PC-3 (cell line): Measurements from ENCODE around the gene LGMN. TPM values are rescaled to one million over a fixed set of nuclear protein-coding genes. Genes with fewer than 3 reads are reported as not detected.

Experiments
- ATAC-seq: fragments of 200-7000 bp; cut with Tn5 transposase; 2 replicates; pipeline ENCODE4 v1.9.1; 2020; ENCODE audit warnings: mild to moderate bottlenecking, moderate library complexity
- BruUV-seq: library from RNA; stranded (reverse); fragments of 400-500 nt; replicated peaks from 2 replicates; lab custom pipeline; 2021; lab: Mats Ljungman, UMichigan
- CTCF ChIA-PET: fragments of 300-600 bp; sonication (Branson Sonifier 250); formaldehyde crosslinking; loops from one replicate; lab custom pipeline; 2022; ENCODE audit warnings: antibody characterized with exemption; lab: Charles Lee
- POLR2A ChIA-PET: fragments of 300-600 bp; sonication (Branson Sonifier 250); formaldehyde crosslinking; loops from one replicate; lab custom pipeline; 2022; ENCODE audit warnings: antibody characterized with exemption; ENCODE audit not compliant: unreplicated experiment; lab: Charles Lee
- DNase-seq: peaks from one replicate; pipeline ENCODE4 v3.0.0-alpha.2; 2015
- H2AFZ ChIP-seq: fragments of 300-600 bp; sonication (generic); 2 replicates; pipeline ENCODE4 v1.6.0; 2016; ENCODE audit warnings: antibody characterized with exemption, low read length
- H3F3A ChIP-seq: fragments of 300-600 bp; sonication (generic); one replicate; pipeline ENCODE4 v1.6.0; 2017; ENCODE audit warnings: antibody characterized with exemption, low read length, control low read depth, mild to moderate bottlenecking; ENCODE audit not compliant: unreplicated experiment
- H3K27ac ChIP-seq: fragments of 300-600 bp; sonication (generic); 2 replicates; pipeline ENCODE4 v1.5.1; 2016; ENCODE audit warnings: mild to moderate bottlenecking, low read length
- H3K27me3 ChIP-seq: fragments of 300-600 bp; sonication (generic); 2 replicates; pipeline ENCODE4 v1.6.1; 2016; ENCODE audit warnings: low read length, mixed read lengths
- H3K36me3 ChIP-seq: fragments of 300-600 bp; sonication (generic); 2 replicates; pipeline ENCODE4 v1.6.1; 2016; ENCODE audit warnings: low read depth, mixed run types, low read length, mixed read lengths
- H3K4me1 ChIP-seq: fragments of 300-600 bp; sonication (generic); 2 replicates; pipeline ENCODE4 v1.5.1; 2016; ENCODE audit warnings: low read length; ENCODE audit not compliant: insufficient read depth
- H3K4me2 ChIP-seq: fragments of 300-600 bp; sonication (generic); 2 replicates; pipeline ENCODE4 v1.6.0; 2016; ENCODE audit warnings: low read length
- H3K4me3 ChIP-seq: fragments of 300-600 bp; sonication (generic); 2 replicates; pipeline ENCODE4 v1.5.1; 2016; ENCODE audit warnings: mild to moderate bottlenecking, low read length, mixed read lengths
- H3K79me2 ChIP-seq: fragments of 300-600 bp; sonication (generic); 2 replicates; pipeline ENCODE4 v1.6.1; 2017; ENCODE audit warnings: low read length, mixed read lengths
- H3K9ac ChIP-seq: fragments of 300-600 bp; sonication (generic); 2 replicates; pipeline ENCODE4 v1.6.0; 2016; ENCODE audit warnings: mild to moderate bottlenecking, low read length
- H3K9me2 ChIP-seq: fragments of 300-600 bp; sonication (generic); replicated peaks from 2 replicates; pipeline ENCODE4 v1.6.1; 2016; ENCODE audit warnings: mixed run types, low read length, mixed read lengths
- H3K9me3 ChIP-seq: fragments of 300-600 bp; sonication (generic); 2 replicates; pipeline ENCODE4 v1.6.1; 2016; ENCODE audit warnings: low read length, mixed read lengths
- H4K20me1 ChIP-seq: fragments of 300-600 bp; sonication (generic); 2 replicates; pipeline ENCODE4 v1.6.1; 2016; ENCODE audit warnings: low read length, mixed read lengths
- EZH2 ChIP-seq: fragments of 300-600 bp; sonication (generic); IDR thresholded peaks from one replicate; pipeline ENCODE4 v1.6.1; 2017; ENCODE audit warnings: antibody characterized with exemption, mild to moderate bottlenecking, low read length; ENCODE audit not compliant: unreplicated experiment
- EZH2phosphoT487 ChIP-seq: fragments of 300-600 bp; sonication (generic); IDR thresholded peaks from 2 replicates; pipeline ENCODE4 v1.6.1; 2018; ENCODE audit warnings: mild to moderate bottlenecking, antibody characterized with exemption, low read length, borderline replicate concordance
- intact Hi-C: fragments of 100-400 bp; cut with micrococcal nuclease; formaldehyde crosslinking; loops from 2 replicates; pipeline ENCODE4 v1.9.0; 2023
- total RNA-seq: library from RNA; depleted of rRNA; stranded (reverse); fragments of >200 nt; gene quantifications from 2 replicates; pipeline ENCODE4 v1.2.3, GENCODE V29; 2014
- TF ChIP-seq, protein P1 (sequence below): fragments of 300-600 bp; sonication (generic); conservative IDR thresholded peaks from 2 replicates; pipeline ENCODE4 v1.5.1; 2017; ENCODE audit warnings: antibody characterized with exemption, low read depth, mild to moderate bottlenecking, low read length

Gene LGMN
- total RNA-seq, 1 experiment from 2014 or later = 46.8 TPM

DNA sequence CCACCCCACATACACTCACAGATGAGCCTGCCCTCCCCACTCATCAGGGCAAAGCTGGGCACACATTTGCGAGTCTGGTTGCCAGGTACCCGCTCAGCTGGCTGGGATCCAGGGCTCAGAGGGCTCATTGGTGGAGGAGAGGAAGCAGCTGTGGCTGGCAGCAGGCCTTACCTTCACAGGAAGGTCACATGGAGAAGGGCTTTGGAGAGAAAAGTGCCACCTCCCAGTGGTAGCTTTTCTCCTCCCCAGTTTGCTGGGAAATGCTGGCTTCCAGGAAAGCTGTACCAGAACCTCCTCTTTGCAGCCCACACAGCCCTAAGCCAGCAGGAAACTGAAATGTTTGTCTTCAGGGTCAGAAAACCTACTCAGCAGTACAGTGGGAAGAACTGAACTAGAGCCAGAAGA is 55.6 kb downstream of the LGMN start:
- Histone ChIP-seq H4K20me1 (no peaks in the 10 kb centered on the region), H3K9ac (no peak overlapping the region), H3K27ac (no peak overlapping the region), H3K9me2 (no peaks in the 10 kb centered on the region), H3K4me2 (0 out of 2 replicates have a peak overlapping the region, but pooled peaks have one; percentile 8), H2AFZ (no peak overlapping the region), H3K4me3 (no peak overlapping the region), H3K9me3 (no peaks in the 10 kb centered on the region), H3K27me3 (no peaks in the 10 kb centered on the region), H3K79me2 (no peaks in the 10 kb centered on the region), H3K4me1 (peaks cover 28% of the 10 kb centered on the region), H3K36me3 (no peaks in the 10 kb centered on the region), H3F3A (no peaks in the 10 kb centered on the region)
- CTCF ChIA-PET = interaction anchor here (0.5 to 0.6 kb wide), 2 partner anchors 107 to 539 kb away, joined by 3 read pairs; no protein-coding TSS in a partner anchor
- intact Hi-C loops = no loop called here
- no peak for TF ChIP-seq EZH2
- no peak for TF ChIP-seq EZH2phosphoT487
- TF ChIP-seq, protein P1, sequence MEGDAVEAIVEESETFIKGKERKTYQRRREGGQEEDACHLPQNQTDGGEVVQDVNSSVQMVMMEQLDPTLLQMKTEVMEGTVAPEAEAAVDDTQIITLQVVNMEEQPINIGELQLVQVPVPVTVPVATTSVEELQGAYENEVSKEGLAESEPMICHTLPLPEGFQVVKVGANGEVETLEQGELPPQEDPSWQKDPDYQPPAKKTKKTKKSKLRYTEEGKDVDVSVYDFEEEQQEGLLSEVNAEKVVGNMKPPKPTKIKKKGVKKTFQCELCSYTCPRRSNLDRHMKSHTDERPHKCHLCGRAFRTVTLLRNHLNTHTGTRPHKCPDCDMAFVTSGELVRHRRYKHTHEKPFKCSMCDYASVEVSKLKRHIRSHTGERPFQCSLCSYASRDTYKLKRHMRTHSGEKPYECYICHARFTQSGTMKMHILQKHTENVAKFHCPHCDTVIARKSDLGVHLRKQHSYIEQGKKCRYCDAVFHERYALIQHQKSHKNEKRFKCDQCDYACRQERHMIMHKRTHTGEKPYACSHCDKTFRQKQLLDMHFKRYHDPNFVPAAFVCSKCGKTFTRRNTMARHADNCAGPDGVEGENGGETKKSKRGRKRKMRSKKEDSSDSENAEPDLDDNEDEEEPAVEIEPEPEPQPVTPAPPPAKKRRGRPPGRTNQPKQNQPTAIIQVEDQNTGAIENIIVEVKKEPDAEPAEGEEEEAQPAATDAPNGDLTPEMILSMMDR = no peak
- DNase-seq (peak; percentile 60), ATAC-seq (peak; percentile 14)
- BruUV-seq = no TSS peak
- POLR2A ChIA-PET = interaction anchor here (0.6 kb wide), 1 partner anchor 309 kb away, joined by 3 read pairs; no protein-coding TSS in a partner anchor

DNA sequence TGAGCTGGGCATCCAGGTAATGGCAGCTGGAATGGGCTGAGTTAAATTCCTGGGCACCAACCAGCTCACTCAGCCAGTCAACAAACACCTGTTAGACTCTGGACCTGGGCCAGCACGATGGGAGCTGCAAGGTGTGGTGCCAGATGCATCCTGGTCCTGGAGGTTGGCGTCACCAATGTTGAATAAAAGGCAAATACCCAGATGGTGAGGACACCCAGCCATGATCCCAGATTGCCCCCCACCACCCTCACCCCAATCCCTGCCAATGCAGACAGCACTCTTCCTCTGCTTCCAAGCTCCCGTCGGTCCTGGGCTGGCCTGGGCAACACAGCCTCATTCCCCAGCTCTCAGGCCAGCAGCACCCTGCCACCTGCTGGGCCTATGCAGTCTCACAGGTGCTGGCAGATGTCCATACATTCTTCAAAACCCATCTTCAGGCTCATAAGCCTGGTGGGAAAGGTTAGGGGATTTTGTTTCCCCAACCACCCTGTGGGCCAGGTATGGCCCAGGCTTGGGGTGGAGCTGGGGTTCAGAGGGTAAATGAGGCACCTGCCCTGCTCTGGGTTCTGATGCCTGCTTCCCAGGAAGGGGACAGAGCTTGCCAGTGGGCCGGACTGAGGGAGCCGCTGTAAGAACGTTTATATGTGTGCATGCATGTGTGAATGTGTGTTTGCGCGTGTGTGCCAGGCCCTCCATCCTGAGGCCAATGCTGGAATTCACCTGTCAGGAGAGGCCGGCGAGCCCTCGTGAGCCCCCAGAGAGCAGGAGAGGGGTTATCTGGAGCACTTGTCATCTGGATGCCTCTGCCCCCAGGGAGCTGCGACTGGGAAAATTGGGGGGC is 58.0 kb downstream of the LGMN start:
- H2AFZ ChIP-seq = no peak overlapping the region
- no peaks in the 10 kb centered on the region for H3K79me2 ChIP-seq
- no peak overlapping the region for H3K27ac ChIP-seq
- BruUV-seq = no TSS peak
- H3K27me3 ChIP-seq = no peaks in the 10 kb centered on the region
- H4K20me1 ChIP-seq = no peaks in the 10 kb centered on the region
- no peaks in the 10 kb centered on the region for H3K9me3 ChIP-seq
- H3K4me3 ChIP-seq = no peak overlapping the region
- H3K36me3 ChIP-seq = no peaks in the 10 kb centered on the region
- CTCF ChIA-PET = interaction anchor here (0.5 to 1.2 kb wide), 4 partner anchors 10 to 1074 kb away, joined by 3 to 4 read pairs (median 4); no protein-coding TSS in a partner anchor
- intact Hi-C loops = no loop called here
- no peaks in the 10 kb centered on the region for H3K9me2 ChIP-seq
- POLR2A ChIA-PET = no interaction called here
- H3F3A ChIP-seq = no peaks in the 10 kb centered on the region
- peak; percentile 43 for ATAC-seq
- H3K4me2 ChIP-seq = no peak overlapping the region
- peak; percentile 83 for DNase-seq
- H3K9ac ChIP-seq = no peak overlapping the region
- TF ChIP-seq, protein P1 = peak; percentile 87
- no peak for TF ChIP-seq EZH2
- TF ChIP-seq EZH2phosphoT487 = no peak
- H3K4me1 ChIP-seq = peaks cover 28% of the 10 kb centered on the region
